SKM-1 treated with dmso at 0.1 percent for 144 hours (cell line): ENCODE measurements around the gene MAP1LC3C.

Experiments
- DNase-seq: peaks from one replicate; lab custom pipeline; 2025; ENCODE audit not compliant: unreplicated experiment; lab: John Stamatoyannopoulos, UW

The MAP1LC3C gene

GRCh38 chr1:241999026-241999425 lies at the start of gene MAP1LC3C:
Gene MAP1LC3C, minus strand, starts transcription at chr1:241999098. Its CDS starts 90 bp downstream, at chr1:241999008.
- DNase-seq, result no peak

- DNase-seq, result no peak
These were observed 44.3 kb upstream of the MAP1LC3C start for GRCh38 chr1:242043165-242043564.

GRCh38 chr1:242034392-242034791 lies 35.5 kb upstream of the MAP1LC3C start:
- DNase-seq, result no peak

GRCh38 chr1:242033447-242033846 lies 34.5 kb upstream of the MAP1LC3C start:
- DNase-seq, result no peak

- no peak for DNase-seq
These were observed 31.2 kb upstream of the MAP1LC3C start for GRCh38 chr1:242030071-242030470.

- no peak for DNase-seq
These were observed 26.8 kb upstream of the MAP1LC3C start for GRCh38 chr1:242025681-242026080.

GRCh38 chr1:242023805-242024204 lies 24.9 kb upstream of the MAP1LC3C start:
- DNase-seq, result no peak

GRCh38 chr1:242019018-242019417 lies 20.1 kb upstream of the MAP1LC3C start:
- no peak for DNase-seq

GRCh38 chr1:242017580-242018233 lies 18.8 kb upstream of the MAP1LC3C start:
- DNase-seq, result peak; percentile 85

GRCh38 chr1:242016479-242016878 lies 17.6 kb upstream of the MAP1LC3C start:
- no peak for DNase-seq

- no peak for DNase-seq
These were observed 13.2 kb upstream of the MAP1LC3C start for GRCh38 chr1:242011894-242012660.

- DNase-seq, result no peak
These were observed 10.1 kb upstream of the MAP1LC3C start for GRCh38 chr1:242008826-242009495.

- DNase-seq, result no peak
These were observed 8.1 kb upstream of the MAP1LC3C start for GRCh38 chr1:242006976-242007375.

- DNase-seq, result no peak
These were observed 7.1 kb upstream of the MAP1LC3C start for GRCh38 chr1:242005866-242006535.

- DNase-seq, result no peak
These were observed 6.0 kb upstream of the MAP1LC3C start for GRCh38 chr1:242004751-242005495.

GRCh38 chr1:242002510-242002909 lies 3.6 kb upstream of the MAP1LC3C start:
- DNase-seq, result no peak

- no peak for DNase-seq
These were observed 3.2 kb upstream of the MAP1LC3C start for GRCh38 chr1:242002072-242002471.

GRCh38 chr1:242000434-242000833 lies 1.5 kb upstream of the MAP1LC3C start:
- no peak for DNase-seq

GRCh38 chr1:241998412-241998921 lies 431 bp downstream of the MAP1LC3C start:
- peak; percentile 86 for DNase-seq

- DNase-seq, result no peak
These were observed 1.4 kb downstream of the MAP1LC3C start for GRCh38 chr1:241997401-241997998.
